HEK293 (cell line): ENCODE data around the gene RSU1.

Source experiments
- CTCF ChIA-PET: fragments of 350-600 bp; formaldehyde crosslinking; extraction: SDS; loops from one replicate; lab custom pipeline; 2021; ENCODE audit warnings: antibody characterized with exemption; lab: Yijun Ruan, JAX
- POLR2A ChIA-PET: fragments of 300-600 bp; formaldehyde crosslinking; extraction: SDS; loops from one replicate; lab custom pipeline; 2020; ENCODE audit warnings: antibody characterized with exemption, inconsistent platforms; lab: Yijun Ruan, JAX
- H3K27ac ChIP-seq: fragments of 200-500 bp; sonication (Bioruptor generic); 2 replicates; pipeline ENCODE4 v1.5.1; 2014; ENCODE audit warnings: low read depth, low read length, control low read depth, inconsistent platforms; ENCODE audit errors: extremely low read depth
- H3K36me3 ChIP-seq, 2 experiments: fragments of 200-500 bp in 1 of 2; sonication (Bioruptor generic) in 1 of 2; 1 replicate in 1 of 2; 2 replicates in 1 of 2; pipeline ENCODE4 v1.5.1; 2014 to 2017; ENCODE audit warnings: inconsistent platforms in 2 of 2, low read length in 2 of 2; ENCODE audit not compliant: control insufficient read depth in 2 of 2, insufficient read depth in 1 of 2
- H3K4me1 ChIP-seq: fragments of 200-500 bp; sonication (Bioruptor generic); 2 replicates; pipeline ENCODE4 v1.5.1; 2014; ENCODE audit warnings: mild to moderate bottlenecking, low read length, inconsistent platforms; ENCODE audit not compliant: control insufficient read depth, insufficient read depth
- H3K4me3 ChIP-seq: 2 replicates; pipeline ENCODE4 v1.5.1; 2011; ENCODE audit warnings: low read depth, mild to moderate bottlenecking, control low read depth, low read length, moderate library complexity
- H3K9me3 ChIP-seq: fragments of 200-500 bp; sonication (Bioruptor generic); 2 replicates; pipeline ENCODE4 v1.5.1; 2014; ENCODE audit warnings: low read depth, low read length, inconsistent platforms; ENCODE audit not compliant: control insufficient read depth, insufficient read depth
- CTCF ChIP-seq: fragments of 450-650 bp; formaldehyde crosslinking; IDR thresholded peaks from 2 replicates; pipeline ENCODE4 v1.5.1; 2016; ENCODE audit warnings: missing biosample characterization, missing genetic modification characterization
- HOXD13 ChIP-seq: sonication (generic); formaldehyde crosslinking; IDR thresholded peaks from 2 replicates; pipeline ENCODE4 v1.8.0; 2022; ENCODE audit warnings: missing genetic modification reagents, borderline replicate concordance
- PRDM4 ChIP-seq: fragments of 450-650 bp; formaldehyde crosslinking; IDR thresholded peaks from 2 replicates; pipeline ENCODE4 v1.5.1; 2017; ENCODE audit warnings: missing biosample characterization, missing genetic modification characterization
- SCRT2 ChIP-seq: fragments of 450-650 bp; formaldehyde crosslinking; IDR thresholded peaks from 2 replicates; pipeline ENCODE4 v1.5.1; 2016; ENCODE audit warnings: missing biosample characterization, missing genetic modification characterization
- SP7 ChIP-seq: fragments of 450-650 bp; formaldehyde crosslinking; IDR thresholded peaks from 2 replicates; pipeline ENCODE4 v1.5.1; 2016; ENCODE audit warnings: missing biosample characterization, missing genetic modification characterization
- TCF7L2 ChIP-seq: IDR thresholded peaks from 2 replicates; pipeline ENCODE4 v1.6.1; 2011; ENCODE audit warnings: low read depth, mild to moderate bottlenecking, inconsistent platforms, low read length, moderate library complexity, borderline replicate concordance
- TSHZ1 ChIP-seq: fragments of 450-650 bp; formaldehyde crosslinking; IDR thresholded peaks from 2 replicates; pipeline ENCODE4 v1.5.1; 2016; ENCODE audit warnings: missing biosample characterization, missing genetic modification characterization, borderline replicate concordance
- ZBTB10 ChIP-seq: fragments of 450-650 bp; formaldehyde crosslinking; IDR thresholded peaks from 2 replicates; pipeline ENCODE4 v1.5.1; 2016; ENCODE audit warnings: missing biosample characterization, missing genetic modification characterization
- ZBTB17 ChIP-seq: fragments of 450-650 bp; formaldehyde crosslinking; IDR thresholded peaks from 2 replicates; pipeline ENCODE4 v1.5.1; 2016; ENCODE audit warnings: missing biosample characterization, missing genetic modification characterization
- ZBTB26 ChIP-seq: fragments of 450-650 bp; formaldehyde crosslinking; optimal IDR thresholded peaks from 2 replicates; pipeline ENCODE3; 2016; ENCODE audit warnings: missing biosample characterization, mild to moderate bottlenecking, missing genetic modification characterization
- ZBTB48 ChIP-seq: fragments of 450-650 bp; formaldehyde crosslinking; IDR thresholded peaks from 2 replicates; pipeline ENCODE4 v1.5.1; 2016; ENCODE audit warnings: missing biosample characterization, missing genetic modification characterization
- ZBTB7A ChIP-seq: fragments of 450-650 bp; formaldehyde crosslinking; IDR thresholded peaks from 2 replicates; pipeline ENCODE4 v1.5.1; 2016; ENCODE audit warnings: low read depth, missing biosample characterization, missing genetic modification characterization
- ZNF121 ChIP-seq: fragments of 450-650 bp; formaldehyde crosslinking; IDR thresholded peaks from 2 replicates; pipeline ENCODE4 v1.5.1; 2016; ENCODE audit warnings: missing biosample characterization, missing genetic modification characterization
- ZNF211 ChIP-seq: fragments of 450-650 bp; formaldehyde crosslinking; IDR thresholded peaks from 2 replicates; pipeline ENCODE4 v1.5.1; 2016; ENCODE audit warnings: low read depth, missing biosample characterization, missing genetic modification characterization
- ZNF341 ChIP-seq: fragments of 450-650 bp; formaldehyde crosslinking; IDR thresholded peaks from 2 replicates; pipeline ENCODE4; 2016; ENCODE audit warnings: low read depth, missing biosample characterization, missing genetic modification characterization
- ZNF354C ChIP-seq: fragments of 450-650 bp; formaldehyde crosslinking; IDR thresholded peaks from 2 replicates; pipeline ENCODE4 v1.5.1; 2016; ENCODE audit warnings: missing biosample characterization, missing genetic modification characterization, low read depth, borderline replicate concordance
- ZNF366 ChIP-seq: fragments of 450-650 bp; formaldehyde crosslinking; conservative IDR thresholded peaks from 2 replicates; pipeline ENCODE4 v1.5.1; 2016; ENCODE audit warnings: missing biosample characterization, missing genetic modification characterization
- ZNF571 ChIP-seq: fragments of 450-650 bp; formaldehyde crosslinking; IDR thresholded peaks from 2 replicates; pipeline ENCODE4 v1.5.0; 2017; ENCODE audit warnings: missing biosample characterization, missing genetic modification characterization
- ZNF654 ChIP-seq: fragments of 450-650 bp; formaldehyde crosslinking; IDR thresholded peaks from 2 replicates; pipeline ENCODE4 v1.5.1; 2016; ENCODE audit warnings: low read depth, missing biosample characterization, missing genetic modification characterization
- ZNF768 ChIP-seq: fragments of 450-650 bp; formaldehyde crosslinking; IDR thresholded peaks from 2 replicates; pipeline ENCODE4 v1.5.1; 2018; ENCODE audit warnings: missing biosample characterization, mild to moderate bottlenecking, missing genetic modification characterization
- ZSCAN18 ChIP-seq: fragments of 450-650 bp; formaldehyde crosslinking; IDR thresholded peaks from 2 replicates; pipeline ENCODE4 v1.5.1; 2016; ENCODE audit warnings: missing biosample characterization, missing genetic modification characterization

Gene RSU1

GRCh38 chr10:16779384-16779915, 37.8 kb downstream of the RSU1 start (continued):
- TF ChIP-seq ZNF571 (tag by site-specific recombination): no peak
- TF ChIP-seq TSHZ1: no peak
- 0 out of 2 replicates have a peak, but pooled peaks have one; percentile 21 for TF ChIP-seq SP7
- no peak for TF ChIP-seq TCF7L2
- TF ChIP-seq ZBTB48 (tag by site-specific recombination): no peak
- no peak for TF ChIP-seq ZBTB10 (tag by site-specific recombination)
- TF ChIP-seq ZBTB7A (tag by site-specific recombination): no peak
- TF ChIP-seq ZNF768 (tag by site-specific recombination): no peak
- TF ChIP-seq, all 188 proteins: peak for 3

GRCh38 chr10:16777473-16778370, 39.5 kb downstream of the RSU1 start:
- Histone ChIP-seq H3K36me3 (no peaks in the 10 kb centered on the region), H3K4me3 (no peak overlapping the region), H3K4me1 (no peaks in the 10 kb centered on the region), H3K9me3 (no peaks in the 10 kb centered on the region), H3K27ac (no peak overlapping the region)
- POLR2A ChIA-PET: no interaction called here
- CTCF ChIA-PET: interaction anchor here (0.5 to 1.6 kb wide), 16 partner anchors 11 to 1276 kb away, joined by 3 to 11 read pairs (median 4); no protein-coding TSS in a partner anchor
- TF ChIP-seq TCF7L2 (no peak), ZBTB26 (tag by site-specific recombination) (no peak), HOXD13 (no peak), ZNF354C (no peak), ZNF121 (tag by site-specific recombination) (peak; percentile 84), ZNF654 (tag by site-specific recombination) (peak; percentile 87), ZSCAN18 (tag by site-specific recombination) (no peak), ZBTB17 (no peak), CTCF (0 out of 2 replicates have a peak, but pooled peaks have one; percentile 29), ZNF211 (tag by site-specific recombination) (no peak), PRDM4 (tag by site-specific recombination) (peak; percentile 98), ZNF366 (no peak), SCRT2 (tag by site-specific recombination) (no peak), ZNF341 (tag by site-specific recombination) (no peak)
